SK-N-SH (cell line): ENCODE measurements around the gene SDK1. TPM values are rescaled to one million over a fixed set of nuclear protein-coding genes. Genes with fewer than 3 reads are reported as not detected.

Source experiments
- CTCF ChIA-PET: fragments of 300-600, 350-600 bp; formaldehyde crosslinking; extraction: SDS; loops from one replicate; lab custom pipeline; 2021; lab: Yijun Ruan, JAX
- POLR2A ChIA-PET: fragments of 350-600 bp; sonication (Branson Sonifier 250); formaldehyde crosslinking; extraction: SDS; loops from one replicate; lab custom pipeline; 2020; ENCODE audit warnings: antibody characterized with exemption, inconsistent platforms; lab: Yijun Ruan, JAX
- DNase-seq: peaks from one replicate; pipeline ENCODE4 v3.0.0; 2012
- H2AFZ ChIP-seq: fragments of 200-600 bp; sonication (generic); 2 replicates; pipeline ENCODE4 v1.8.1; 2016; ENCODE audit warnings: antibody characterized with exemption, mild to moderate bottlenecking, low read depth
- H3F3A ChIP-seq: fragments of 200-600 bp; sonication (generic); replicated peaks from 2 replicates; pipeline ENCODE3; 2016; ENCODE audit warnings: antibody characterized with exemption, mild to moderate bottlenecking; ENCODE audit not compliant: insufficient read depth
- H3K27ac ChIP-seq, 2 experiments: fragments of 200-500 bp in 1 of 2; fragments of 200-600 bp in 1 of 2; sonication (Bioruptor generic) in 1 of 2; sonication (generic), shearing (Covaris generic) in 1 of 2; 2 replicates each; pipeline versions ENCODE4 v1.5.1 to v1.6.1; 2014 to 2016; ENCODE audit warnings: low read depth in 2 of 2, inconsistent platforms in 1 of 2, low read length in 1 of 2, mild to moderate bottlenecking in 1 of 2, mixed read lengths in 1 of 2
- H3K27me3 ChIP-seq: fragments of 200-600 bp; sonication (generic), shearing (Covaris generic); 2 replicates; pipeline ENCODE4 v1.6.1; 2016; ENCODE audit warnings: mixed run types; ENCODE audit not compliant: insufficient read depth
- H3K36me3 ChIP-seq, 2 experiments: fragments of 200-500 bp in 1 of 2; fragments of 200-600 bp in 1 of 2; sonication (Bioruptor generic) in 1 of 2; sonication (generic) in 1 of 2; replicated peaks in 1 of 2; 2 replicates each; pipeline versions ENCODE3 to v1.5.1; 2014 to 2016; ENCODE audit warnings: low read length in 1 of 2, mild to moderate bottlenecking in 1 of 2; ENCODE audit not compliant: insufficient read depth in 2 of 2, control insufficient read depth in 1 of 2
- H3K4me1 ChIP-seq, 2 experiments: fragments of 200-500 bp in 1 of 2; fragments of 200-600 bp in 1 of 2; sonication (Bioruptor generic) in 1 of 2; sonication (generic), shearing (Covaris generic) in 1 of 2; 2 replicates each; pipeline versions ENCODE4 v1.5.1 to v1.6.1; 2014 to 2016; ENCODE audit warnings: low read depth in 1 of 2, low read length in 1 of 2, mixed run types in 1 of 2; ENCODE audit not compliant: insufficient read depth in 2 of 2, control insufficient read depth in 1 of 2
- H3K4me2 ChIP-seq: fragments of 200-600 bp; sonication (generic), shearing (Covaris generic); 2 replicates; pipeline ENCODE4 v1.6.1; 2017; ENCODE audit warnings: mixed run types
- H3K4me3 ChIP-seq, 2 experiments: fragments of 200-500 bp in 1 of 2; fragments of 200-600 bp in 1 of 2; sonication (Bioruptor generic) in 1 of 2; sonication (generic), shearing (Covaris generic) in 1 of 2; 2 replicates each; pipeline versions ENCODE4 v1.5.1 to v1.8.1; 2014 to 2016; ENCODE audit warnings: low read depth in 2 of 2, inconsistent platforms in 1 of 2, low read length in 1 of 2, mild to moderate bottlenecking in 1 of 2, mixed read lengths in 1 of 2, moderate library complexity in 1 of 2
- H3K79me2 ChIP-seq: fragments of 200-600 bp; sonication (generic); 2 replicates; pipeline ENCODE4 v1.8.1; 2017; ENCODE audit warnings: mild to moderate bottlenecking; ENCODE audit not compliant: insufficient read depth
- H3K9ac ChIP-seq: fragments of 200-600 bp; sonication (generic); 2 replicates; pipeline ENCODE4 v1.6.1; 2017; ENCODE audit warnings: mixed run types
- H3K9me2 ChIP-seq: fragments of 200-600 bp; sonication (generic); 2 replicates; pipeline ENCODE4 v1.6.1; 2017; ENCODE audit warnings: mixed run types
- H3K9me3 ChIP-seq: fragments of 200-600 bp; sonication (generic); 2 replicates; pipeline ENCODE4 v1.6.1; 2017; ENCODE audit warnings: mixed run types, mild to moderate bottlenecking, moderate library complexity
- H4K20me1 ChIP-seq: fragments of 200-600 bp; sonication (generic); 2 replicates; pipeline ENCODE4 v1.6.1; 2017; ENCODE audit warnings: mild to moderate bottlenecking, mixed run types; ENCODE audit not compliant: insufficient read depth
- FOXM1 ChIP-seq: IDR thresholded peaks from 2 replicates; pipeline ENCODE4 v1.4.0; 2012; ENCODE audit warnings: low read depth, mild to moderate bottlenecking
- IRF3 ChIP-seq: fragments of 150-350 bp; IDR thresholded peaks from 2 replicates; pipeline ENCODE4 v1.6.1; 2016; ENCODE audit warnings: mild to moderate bottlenecking, low read depth, low read length
- JUND ChIP-seq: IDR thresholded peaks from 2 replicates; pipeline ENCODE4 v1.4.0; 2012
- PBX3 ChIP-seq: IDR thresholded peaks from 2 replicates; pipeline ENCODE4; 2012
- POLR2AphosphoS5 ChIP-seq: IDR thresholded peaks from 2 replicates; pipeline ENCODE4 v1.6.1; 2012; ENCODE audit warnings: low read depth, low read length
- SMC3 ChIP-seq: IDR thresholded peaks from 2 replicates; pipeline ENCODE4 v1.6.1; 2012; ENCODE audit warnings: low read depth, low read length, improper control_type of control experiment
- TCF12 ChIP-seq: IDR thresholded peaks from 2 replicates; pipeline ENCODE4 v1.4.0; 2012
- WGBS: methylation state at CpG from one replicate; pipeline ENCODE4 v1.1.6; 2017; ENCODE audit warnings: low lambda C conversion rate; 5-methylcytosine and 5-hydroxymethylcytosine counted together
- polyA plus RNA-seq, 3 experiments: library from polyadenylated mRNA; depleted of rRNA; stranded (reverse); fragments of >200 nt; gene quantifications; 2 replicates each; pipeline ENCODE4 v1.2.3, GENCODE V29; 2012
- TF ChIP-seq, protein P1 (sequence below): IDR thresholded peaks from 2 replicates; pipeline ENCODE4 v1.4.0; 2012; ENCODE audit warnings: low read depth, borderline replicate concordance

Gene SDK1
- polyA plus RNA-seq, 1 of the 3 experiments (the other 2 are of a cell fraction) = 1.2 TPM

- Histone ChIP-seq H3F3A (peaks cover 6% of the 10 kb centered on the region), H3K4me1 (no peaks in the 10 kb centered on the region; a peak in 1 of 4 replicates), H2AFZ (no peak overlapping the region), H3K79me2 (no peaks in the 10 kb centered on the region), H4K20me1 (no peaks in the 10 kb centered on the region), H3K9ac (no peak overlapping the region), H3K36me3 (no peaks in the 10 kb centered on the region), H3K27me3 (no peaks in the 10 kb centered on the region), H3K4me2 (no peak overlapping the region), H3K27ac (no peak overlapping the region), H3K9me3 (no peaks in the 10 kb centered on the region), H3K9me2 (no peaks in the 10 kb centered on the region), H3K4me3 (no peak overlapping the region)
- no peak for DNase-seq
- no peak for TF ChIP-seq JUND
- no peak for TF ChIP-seq SMC3
- no peak for TF ChIP-seq POLR2AphosphoS5
- no peak for TF ChIP-seq FOXM1
- TF ChIP-seq, protein P1, sequence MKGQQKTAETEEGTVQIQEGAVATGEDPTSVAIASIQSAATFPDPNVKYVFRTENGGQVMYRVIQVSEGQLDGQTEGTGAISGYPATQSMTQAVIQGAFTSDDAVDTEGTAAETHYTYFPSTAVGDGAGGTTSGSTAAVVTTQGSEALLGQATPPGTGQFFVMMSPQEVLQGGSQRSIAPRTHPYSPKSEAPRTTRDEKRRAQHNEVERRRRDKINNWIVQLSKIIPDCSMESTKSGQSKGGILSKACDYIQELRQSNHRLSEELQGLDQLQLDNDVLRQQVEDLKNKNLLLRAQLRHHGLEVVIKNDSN = no peak
- TF ChIP-seq TCF12 = no peak
- no peak for TF ChIP-seq IRF3
- ChIA-PET CTCF (no interaction called here), POLR2A (no interaction called here)
- WGBS = 64% methylated on average over 22 of the region's 27 CpGs
Measured at GRCh38 chr7:4247106-4247876, 946.2 kb downstream of the SDK1 start.

DNA sequence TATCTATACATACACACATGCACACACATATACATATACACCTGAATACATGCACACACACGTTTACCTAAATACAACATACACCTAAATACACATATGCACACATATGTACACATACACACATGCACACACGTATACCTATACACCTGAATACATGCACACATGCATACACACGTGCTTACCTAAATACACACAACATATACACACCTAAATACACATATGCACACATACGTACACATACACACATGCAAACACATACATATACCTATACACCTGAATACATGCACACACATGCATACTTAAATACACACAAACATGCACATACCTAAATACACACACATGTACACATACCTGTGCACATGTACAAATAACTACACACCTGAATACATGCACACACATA lies 947.2 kb downstream of the SDK1 start:
- Histone ChIP-seq H3K79me2 (no peaks in the 10 kb centered on the region), H3K4me2 (no peak overlapping the region), H3K4me3 (no peak overlapping the region), H3K9me2 (no peaks in the 10 kb centered on the region; the same call in 1 of the 2 replicates), H3K9ac (no peak overlapping the region), H2AFZ (no peak overlapping the region), H4K20me1 (no peaks in the 10 kb centered on the region), H3F3A (peaks cover 6% of the 10 kb centered on the region), H3K36me3 (no peaks in the 10 kb centered on the region), H3K27me3 (no peaks in the 10 kb centered on the region), H3K4me1 (no peaks in the 10 kb centered on the region; a peak in 1 of 4 replicates), H3K27ac (no peak overlapping the region), H3K9me3 (peaks cover 5% of the 10 kb centered on the region; the same call in 1 of the 2 replicates)
- no peak for TF ChIP-seq SMC3
- POLR2A ChIA-PET = no interaction called here
- DNase-seq = no peak
- 36% methylated on average over 4 of the region's 4 CpGs for WGBS
- CTCF ChIA-PET = no interaction called here

DNA sequence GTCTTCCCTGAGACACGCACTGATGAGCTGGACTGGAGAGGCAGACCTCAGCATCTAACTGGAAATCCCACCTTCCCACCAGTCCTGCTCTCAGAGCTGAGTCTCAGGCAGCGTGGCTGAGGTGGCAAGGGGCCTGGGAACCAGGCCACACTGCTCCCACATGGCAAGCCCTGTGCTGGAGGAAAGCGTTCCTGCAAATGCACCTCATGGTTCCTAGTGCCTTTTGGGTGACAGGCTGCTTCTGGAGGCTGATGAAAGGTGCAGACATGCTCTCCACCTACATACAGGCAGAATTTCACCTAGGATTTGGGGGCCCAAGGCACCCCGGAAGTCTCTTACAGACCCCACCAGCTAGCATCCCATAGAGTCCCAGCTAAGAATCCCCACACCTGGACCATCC lies 948.2 kb downstream of the SDK1 start:
- no peak for DNase-seq
- no peak overlapping the region for H3K4me3 ChIP-seq
- H3F3A ChIP-seq = peaks cover 6% of the 10 kb centered on the region
- no peak overlapping the region for H3K4me2 ChIP-seq
- no peaks in the 10 kb centered on the region for H3K36me3 ChIP-seq
- CTCF ChIA-PET = no interaction called here
- no peaks in the 10 kb centered on the region for H4K20me1 ChIP-seq
- peaks cover 5% of the 10 kb centered on the region; the same call in 1 of the 2 replicates for H3K9me3 ChIP-seq
- TF ChIP-seq PBX3 = no peak
- H2AFZ ChIP-seq = no peak overlapping the region
- no peaks in the 10 kb centered on the region for H3K27me3 ChIP-seq
- no peak overlapping the region for H3K9ac ChIP-seq
- WGBS = 34% methylated on average over 3 of the region's 4 CpGs
- H3K9me2 ChIP-seq = no peaks in the 10 kb centered on the region; the same call in 1 of the 2 replicates
- no peak overlapping the region for H3K27ac ChIP-seq
- POLR2A ChIA-PET = no interaction called here
- H3K4me1 ChIP-seq = no peaks in the 10 kb centered on the region; a peak in 1 of 4 replicates
- H3K79me2 ChIP-seq = no peaks in the 10 kb centered on the region
